Natural killer cell (primary cell): ENCODE measurements around the gene IFT122. TPM values are rescaled to one million over a fixed set of nuclear protein-coding genes. Genes with fewer than 3 reads are reported as not detected.

Experiments used
- ATAC-seq, 3 donors: fragments of 150-1000 bp in 2 of 3; fragments of 200-7000 bp in 1 of 3; cut with Tn5 transposase; 1 replicate in 1 of 3; 2 replicates in 2 of 3; pipeline ENCODE4 v1.10.0; 2021; ENCODE audit warnings: mild to moderate bottlenecking in 2 of 3, moderate library complexity in 2 of 3
- DNase-seq, 2 donors: peaks; one replicate each; pipeline versions ENCODE4 v3.0.0 to v3.0.0-alpha.2; 2013 to 2021; ENCODE audit warnings: mixed read lengths in 1 of 2
- H3K27ac ChIP-seq: one replicate; pipeline ENCODE4 v1.5.1; 2013; ENCODE audit warnings: mild to moderate bottlenecking, low read length
- H3K27me3 ChIP-seq: one replicate; pipeline ENCODE4 v1.6.1; 2013; ENCODE audit warnings: low read length; ENCODE audit not compliant: control insufficient read depth, insufficient read depth
- H3K36me3 ChIP-seq: one replicate; pipeline ENCODE4 v1.6.1; 2013; ENCODE audit warnings: low read length; ENCODE audit not compliant: control insufficient read depth, insufficient read depth
- H3K4me1 ChIP-seq: one replicate; pipeline ENCODE4 v1.6.1; 2013; ENCODE audit warnings: low read length; ENCODE audit not compliant: control insufficient read depth, insufficient read depth
- H3K4me3 ChIP-seq: one replicate; pipeline ENCODE4 v1.5.1; 2013; ENCODE audit warnings: low read length
- H3K9me3 ChIP-seq: one replicate; pipeline ENCODE4 v1.6.1; 2013; ENCODE audit warnings: low read length; ENCODE audit not compliant: control insufficient read depth, insufficient read depth
- H3K27ac Mint-ChIP-seq, 2 donors: one replicate each; pipeline ENCODE4 v1.8.0; 2022; ENCODE audit warnings: mild to moderate bottlenecking in 2 of 2, mixed read lengths in 2 of 2, moderate library complexity in 1 of 2
- H3K27me3 Mint-ChIP-seq, 2 donors: one replicate each; pipeline ENCODE4 v1.8.0; 2022; ENCODE audit warnings: low read depth in 2 of 2, mixed read lengths in 2 of 2
- H3K36me3 Mint-ChIP-seq: one replicate; pipeline ENCODE4 v1.8.0; 2022; ENCODE audit warnings: mixed read lengths
- H3K4me1 Mint-ChIP-seq, 2 donors: one replicate each; pipeline ENCODE4 v1.8.0; 2022; ENCODE audit warnings: mixed read lengths in 2 of 2
- H3K4me3 Mint-ChIP-seq: one replicate; pipeline ENCODE4 v1.8.0; 2022; ENCODE audit warnings: mild to moderate bottlenecking, moderate library complexity, mixed read lengths
- H3K9me3 Mint-ChIP-seq, 2 donors: one replicate each; pipeline ENCODE4 v1.8.0; 2022; ENCODE audit warnings: mixed read lengths in 2 of 2
- WGBS: methylation state at CpG from one replicate; pipeline ENCODE4 v1.1.7; 2013; ENCODE audit warnings: missing lambda C conversion rate; ENCODE audit not compliant: insufficient coverage; 5-methylcytosine and 5-hydroxymethylcytosine counted together
- intact Hi-C: fragments of 100-400 bp; cut with micrococcal nuclease; formaldehyde crosslinking; loops from one replicate; pipeline ENCODE4 v1.14.2; 2022
- total RNA-seq, 4 donors: library from RNA; stranded (reverse); fragments of 120-200 nt in 1 of 4; gene quantifications; one replicate each; pipeline versions ENCODE4 v1.2.3 to v1.2.4, GENCODE V29; 2013 to 2022
- TF ChIP-seq, protein P1 (sequence below): fragments of 200-600 bp; IDR thresholded peaks from one replicate; pipeline ENCODE4 v1.8.0; 2022; ENCODE audit warnings: antibody characterized with exemption

Gene IFT122
- total RNA-seq, 3 donors from 2014 or later (not counting 1 experiment from before 2014, with no cell fraction given): 20.7 to 26.6 (median 23.9) TPM

DNA sequence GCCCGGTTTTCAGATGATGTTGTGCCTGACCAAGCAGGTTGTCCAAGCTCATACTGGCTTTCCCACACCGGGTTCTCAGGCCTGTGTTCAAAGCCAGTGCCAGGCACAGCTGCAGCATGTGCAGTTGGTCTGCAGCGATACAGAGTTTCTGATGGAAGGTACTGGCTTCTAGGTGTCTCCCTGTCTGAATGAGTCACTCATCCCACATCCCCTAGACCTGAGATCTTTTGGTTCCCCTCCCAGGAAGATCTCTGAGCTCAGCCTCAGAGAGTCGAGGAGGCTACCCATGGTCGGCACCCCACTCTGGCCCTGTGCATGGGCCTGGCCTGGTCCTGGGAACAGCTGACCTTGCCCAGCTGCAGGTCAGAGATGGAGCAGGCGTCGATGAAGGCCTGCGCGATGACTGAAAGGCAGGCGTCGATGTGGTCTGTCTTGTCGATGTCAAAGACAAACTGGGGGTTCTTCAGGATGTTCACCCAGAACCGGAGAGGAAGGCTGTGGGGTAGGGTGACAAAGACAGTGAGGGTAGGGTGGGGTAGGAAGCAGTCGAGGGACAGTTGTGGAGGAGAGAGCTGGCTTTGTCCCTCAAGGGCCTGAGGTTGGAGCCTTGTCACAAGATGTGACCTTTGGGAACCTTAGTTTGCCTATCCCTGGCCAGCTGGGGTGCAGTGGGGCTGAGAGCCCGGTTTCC lies 118.2 kb downstream of the IFT122 start:
- TF ChIP-seq, protein P1, sequence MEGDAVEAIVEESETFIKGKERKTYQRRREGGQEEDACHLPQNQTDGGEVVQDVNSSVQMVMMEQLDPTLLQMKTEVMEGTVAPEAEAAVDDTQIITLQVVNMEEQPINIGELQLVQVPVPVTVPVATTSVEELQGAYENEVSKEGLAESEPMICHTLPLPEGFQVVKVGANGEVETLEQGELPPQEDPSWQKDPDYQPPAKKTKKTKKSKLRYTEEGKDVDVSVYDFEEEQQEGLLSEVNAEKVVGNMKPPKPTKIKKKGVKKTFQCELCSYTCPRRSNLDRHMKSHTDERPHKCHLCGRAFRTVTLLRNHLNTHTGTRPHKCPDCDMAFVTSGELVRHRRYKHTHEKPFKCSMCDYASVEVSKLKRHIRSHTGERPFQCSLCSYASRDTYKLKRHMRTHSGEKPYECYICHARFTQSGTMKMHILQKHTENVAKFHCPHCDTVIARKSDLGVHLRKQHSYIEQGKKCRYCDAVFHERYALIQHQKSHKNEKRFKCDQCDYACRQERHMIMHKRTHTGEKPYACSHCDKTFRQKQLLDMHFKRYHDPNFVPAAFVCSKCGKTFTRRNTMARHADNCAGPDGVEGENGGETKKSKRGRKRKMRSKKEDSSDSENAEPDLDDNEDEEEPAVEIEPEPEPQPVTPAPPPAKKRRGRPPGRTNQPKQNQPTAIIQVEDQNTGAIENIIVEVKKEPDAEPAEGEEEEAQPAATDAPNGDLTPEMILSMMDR: no peak
- H3K4me3 Mint-ChIP-seq: peak overlapping the region; percentile 76
- Histone ChIP-seq H3K27me3 (no peaks in the 10 kb centered on the region), H3K4me3 (no peak overlapping the region), H3K27ac (peak overlapping the region; percentile 22), H3K9me3 (no peaks in the 10 kb centered on the region), H3K4me1 (peaks cover 66% of the 10 kb centered on the region), H3K36me3 (peaks cover 15% of the 10 kb centered on the region)
- peaks cover 36 to 49% of the 10 kb centered on the region in 2 donors for H3K4me1 Mint-ChIP-seq
- H3K27ac Mint-ChIP-seq: peak overlapping the region; percentile 79 to 92
- H3K9me3 Mint-ChIP-seq: no peaks in the 10 kb centered on the region
- intact Hi-C loops: no loop called here
- peaks cover 3 to 7% of the 10 kb centered on the region in 2 donors for H3K27me3 Mint-ChIP-seq
- H3K36me3 Mint-ChIP-seq: no peaks in the 10 kb centered on the region
- DNase-seq: peak in 1 of 2 donors; percentile 45
- ATAC-seq: peak; percentile 69 to 85 (median 72)
- WGBS: 37% methylated on average over 15 of the region's 15 CpGs

DNA sequence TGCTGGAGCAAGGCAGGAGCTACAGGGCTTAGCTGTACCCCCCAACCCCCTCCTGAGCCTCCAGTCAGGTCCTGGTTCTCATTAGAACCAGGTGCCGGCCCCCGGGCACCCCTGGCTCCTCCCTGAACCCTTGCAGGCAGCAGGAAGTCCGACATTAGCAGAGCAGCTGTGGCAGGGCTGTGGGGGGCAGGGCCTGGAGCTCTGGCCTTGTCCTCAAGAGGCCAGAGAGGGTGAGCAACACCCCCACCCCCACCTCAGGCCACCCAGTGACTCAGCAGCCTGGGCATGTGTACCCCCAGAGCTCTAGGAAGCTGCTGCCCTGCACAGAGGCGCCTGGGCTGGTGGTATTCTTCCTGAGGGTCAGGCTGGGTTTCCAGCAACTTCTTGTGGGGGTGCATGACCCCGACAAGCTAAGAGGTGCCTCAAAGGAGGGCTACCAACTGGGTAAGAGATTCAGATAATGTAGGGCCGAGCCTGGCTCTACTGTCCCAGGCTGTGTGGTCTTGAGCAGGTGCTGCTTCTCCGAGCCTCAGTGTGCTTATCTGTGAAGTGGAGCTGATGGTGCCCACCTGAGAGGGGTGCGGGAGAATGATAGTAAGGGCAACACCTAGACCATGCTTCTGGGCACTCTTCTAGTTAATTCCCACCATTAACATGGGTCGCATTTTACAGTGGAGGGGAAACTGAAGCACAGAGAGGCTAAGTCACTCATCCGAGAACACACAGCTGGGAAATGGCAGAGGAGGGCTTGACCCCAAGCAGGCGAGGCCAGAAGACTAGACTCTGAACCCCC lies 118.9 kb downstream of the IFT122 start:
- intact Hi-C loops: no loop called here
- peak; percentile 24 to 47 (median 42) for ATAC-seq

DNA sequence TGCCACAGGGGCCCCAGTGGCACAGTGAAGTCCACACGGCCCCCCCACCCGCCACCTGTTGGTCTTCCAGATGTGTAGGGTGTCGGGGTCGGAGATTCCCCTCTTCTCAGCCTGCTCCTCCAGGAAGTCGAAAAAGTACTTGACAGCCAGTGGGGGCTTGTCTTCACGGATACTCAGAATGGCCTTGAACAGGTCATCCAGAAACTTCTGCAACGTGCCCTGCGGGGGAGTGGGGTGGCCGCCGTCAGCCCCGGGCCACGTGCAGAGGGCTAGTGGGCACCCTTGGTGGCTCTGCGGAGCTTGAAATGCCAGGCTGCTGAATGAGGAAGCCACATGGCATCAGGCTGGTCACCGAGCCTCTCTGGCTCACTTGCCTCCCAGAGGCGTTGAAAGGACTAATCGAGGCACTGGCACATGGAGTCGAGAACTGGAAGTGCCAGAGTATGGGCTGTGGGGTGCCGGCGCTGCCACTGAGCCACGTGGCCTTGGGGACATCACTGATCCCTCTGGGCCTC lies 119.6 kb downstream of the IFT122 start:
- ATAC-seq (no peak), DNase-seq (no peak)
- no peak overlapping the region for H3K27ac ChIP-seq
- H3K27me3 Mint-ChIP-seq: peaks cover 2 to 3% of the 10 kb centered on the region in 2 donors
- no peaks in the 10 kb centered on the region for H3K9me3 Mint-ChIP-seq
- no peaks in the 10 kb centered on the region for H3K36me3 Mint-ChIP-seq
- H3K36me3 ChIP-seq: peaks cover 15% of the 10 kb centered on the region
- no peak overlapping the region for H3K4me3 Mint-ChIP-seq
- TF ChIP-seq, protein P1: no peak
- H3K4me3 ChIP-seq: no peak overlapping the region
- H3K27me3 ChIP-seq: no peaks in the 10 kb centered on the region
- H3K27ac Mint-ChIP-seq: no peak overlapping the region
- intact Hi-C loops: no loop called here
- 95% methylated on average over 20 of the region's 20 CpGs for WGBS
- peaks cover 25 to 37% of the 10 kb centered on the region in 2 donors for H3K4me1 Mint-ChIP-seq
- no peaks in the 10 kb centered on the region for H3K9me3 ChIP-seq
- H3K4me1 ChIP-seq: peaks cover 55% of the 10 kb centered on the region

More for the DNA sequence above, 118.9 kb downstream of the IFT122 start:
- H3K27me3 Mint-ChIP-seq: peaks cover 3 to 7% of the 10 kb centered on the region in 2 donors
- Histone ChIP-seq H3K4me1 (peaks cover 60% of the 10 kb centered on the region), H3K36me3 (peaks cover 15% of the 10 kb centered on the region), H3K27ac (peak overlapping the region; percentile 22), H3K27me3 (no peaks in the 10 kb centered on the region), H3K9me3 (no peaks in the 10 kb centered on the region), H3K4me3 (no peak overlapping the region)
- H3K36me3 Mint-ChIP-seq: no peaks in the 10 kb centered on the region
- peaks cover 31 to 42% of the 10 kb centered on the region in 2 donors for H3K4me1 Mint-ChIP-seq
- DNase-seq: no peak
- no peak overlapping the region for H3K4me3 Mint-ChIP-seq
- H3K27ac Mint-ChIP-seq: peak overlapping the region; percentile 79 to 92
- H3K9me3 Mint-ChIP-seq: no peaks in the 10 kb centered on the region
- WGBS: 65% methylated on average over 11 of the region's 11 CpGs
- TF ChIP-seq, protein P1: no peak
